Fibroblast of villous mesenchyme (primary cell): ENCODE results near the gene TMEM204. TPM values are rescaled to one million over a fixed set of nuclear protein-coding genes. Genes with fewer than 3 reads are reported as not detected.

Experiments
- DNase-seq: peaks from one replicate; pipeline ENCODE4 v3.0.0-alpha.2; 2010; ENCODE audit warnings: low read depth
- H3K4me3 ChIP-seq: 2 replicates; pipeline ENCODE4 v1.5.1; 2011; ENCODE audit warnings: low read depth, mild to moderate bottlenecking, low read length
- CTCF ChIP-seq: IDR thresholded peaks from 2 replicates; pipeline ENCODE4 v1.5.1; 2012; ENCODE audit warnings: low read depth, mild to moderate bottlenecking, low read length; ENCODE audit not compliant: insufficient read depth
- total RNA-seq: library from RNA; depleted of rRNA; stranded (reverse); fragments of >200 nt; gene quantifications from 2 replicates; pipeline ENCODE4 v1.2.3, GENCODE V29; 2012

The TMEM204 gene
- 22.5 and 36.1 TPM in 2 replicates for total RNA-seq

GRCh38 chr16:1533443-1533951, at the start of gene TMEM204:
Gene TMEM204, plus strand, starts transcription at chr16:1533666. Its CDS starts 610 bp downstream, at chr16:1534276.
- no peak for TF ChIP-seq CTCF
- peak; percentile 90 for DNase-seq
- H3K4me3 ChIP-seq: peak within 1 kb of the TSS; percentile 66

- DNase-seq: no peak
- TF ChIP-seq CTCF: no peak
- H3K4me3 ChIP-seq: no peak overlapping the region
Measured at GRCh38 chr16:1485847-1486496, 47.5 kb upstream of the TMEM204 start.

- no peak for TF ChIP-seq CTCF
- DNase-seq: no peak
Measured at GRCh38 chr16:1486551-1487390, 46.7 kb upstream of the TMEM204 start.

GRCh38 chr16:1487395-1488053, 45.9 kb upstream of the TMEM204 start:
- no peak for DNase-seq
- no peak overlapping the region for H3K4me3 ChIP-seq
- no peak for TF ChIP-seq CTCF

More at GRCh38 chr16:1486551-1487390, 46.7 kb upstream of the TMEM204 start:
- H3K4me3 ChIP-seq: no peak overlapping the region

- H3K4me3 ChIP-seq: no peak overlapping the region
- DNase-seq: no peak
- no peak for TF ChIP-seq CTCF
Measured at GRCh38 chr16:1488054-1488601, 45.3 kb upstream of the TMEM204 start.

- no peak for TF ChIP-seq CTCF
- no peak within 1 kb of the TSS for H3K4me3 ChIP-seq
- DNase-seq: no peak
Measured at GRCh38 chr16:1488619-1489018, 44.8 kb upstream of the TMEM204 start, which contains the start of gene PTX4. Gene PTX4, minus strand, starts transcription at chr16:1488944. Its CDS starts 35 bp downstream, at chr16:1488909.
